ENCODE results near the gene ACSM2B.
"Not testable (repeated sequence)": the region's sequence is repeated elsewhere in the genome, so short reads cannot be mapped to it uniquely, and the experiment has no call there.

The ACSM2B gene

GRCh38 chr16:20532284-20532792, 43.8 kb downstream of the ACSM2B start:
- DNase-seq (ENCODE audit: low spot score) = not testable (repeated sequence)

GRCh38 chr16:20531795-20532194, 44.4 kb downstream of the ACSM2B start:
- not testable (repeated sequence) for DNase-seq (ENCODE audit: low spot score)

- DNase-seq (ENCODE audit: low spot score) = no peak
These were observed 56.1 kb downstream of the ACSM2B start for GRCh38 chr16:20520103-20520502.

GRCh38 chr16:20519231-20519630, 56.9 kb downstream of the ACSM2B start:
- no peak for DNase-seq (ENCODE audit: low spot score)

GRCh38 chr16:20517149-20517548, 59.0 kb downstream of the ACSM2B start:
- no peak for DNase-seq (ENCODE audit: low spot score)

GRCh38 chr16:20515688-20516090, 60.5 kb downstream of the ACSM2B start:
- DNase-seq (ENCODE audit: low spot score) = no peak

GRCh38 chr16:20510323-20510722, 65.8 kb downstream of the ACSM2B start:
- DNase-seq (ENCODE audit: low spot score) = no peak

- DNase-seq (ENCODE audit: low spot score) = no peak
These were observed 68.9 kb downstream of the ACSM2B start for GRCh38 chr16:20507280-20507679.

GRCh38 chr16:20504418-20504817, 71.7 kb downstream of the ACSM2B start:
- no peak for DNase-seq (ENCODE audit: low spot score)

- not testable (repeated sequence) for DNase-seq (ENCODE audit: low spot score)
These were observed 84.7 kb downstream of the ACSM2B start for GRCh38 chr16:20491448-20491847.

GRCh38 chr16:20490994-20491393, 85.2 kb downstream of the ACSM2B start:
- not testable (repeated sequence) for DNase-seq (ENCODE audit: low spot score)
